ENCODE data around the gene HHEX. TPM values are rescaled to one million over a fixed set of nuclear protein-coding genes. Genes with fewer than 3 reads are reported as not detected.

HHEX gene
- total and polyA plus RNA-seq, 2 of the 8 experiments (the other 6 are each of a cell fraction or from before 2014, with no cell fraction given): 0.56 to 1.5 TPM

DNA sequence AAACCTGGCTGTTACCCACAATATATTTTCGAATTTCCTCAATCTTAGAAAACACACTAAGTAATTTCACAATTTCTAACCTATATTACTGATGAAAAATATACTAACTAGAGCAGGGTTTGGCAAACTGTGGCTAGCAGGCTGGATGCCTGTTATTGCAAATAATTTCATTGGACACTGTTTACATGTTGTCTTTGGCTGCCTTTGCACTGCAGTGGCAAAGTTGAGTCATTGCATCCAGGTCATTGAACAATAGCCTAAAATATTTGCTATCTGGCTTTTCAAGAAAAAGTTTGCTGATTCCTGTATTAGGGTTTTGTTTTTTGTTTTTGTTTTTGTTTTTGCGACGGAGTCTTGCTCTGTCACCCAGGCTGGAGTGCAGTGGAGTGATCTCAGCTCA, 49.6 kb upstream of the HHEX start:
- H2BK120ac ChIP-seq (replicated peaks; ENCODE audit: low read depth, low read length): no peak overlapping the region
- no peak overlapping the region for H2BK15ac ChIP-seq (ENCODE audit: low read length)
- H4K5ac ChIP-seq (ENCODE audit: insufficient read length, low read depth, low read length): no peak overlapping the region
- no peak overlapping the region for H3K4me3 ChIP-seq (ENCODE audit: extremely low read depth in 1 of 4, insufficient read depth in 2 of 4, low read depth in 3 of 4, low read length in 4 of 4)
- H3K79me2 ChIP-seq (ENCODE audit: control insufficient read depth in 1 of 2, insufficient read depth in 2 of 2, low read length in 2 of 2): no peaks in the 10 kb centered on the region
- no peaks in the 10 kb centered on the region for H3K9me3 ChIP-seq (ENCODE audit: insufficient read depth in 2 of 2, low read depth in 1 of 2, low read length in 1 of 2)
- H3K79me1 ChIP-seq (ENCODE audit: low read depth, low read length): no peaks in the 10 kb centered on the region
- ChIA-PET POLR2A (ENCODE audit: partially characterized antibody) (no interaction called here), CTCF (ENCODE audit: partially characterized antibody) (no interaction called here)
- H3K4me2 ChIP-seq (ENCODE audit: insufficient read depth in 1 of 2, low read depth in 2 of 2, low read length in 2 of 2): no peak overlapping the region
- H3K36me3 ChIP-seq (ENCODE audit: control insufficient read depth in 2 of 4, insufficient read depth in 4 of 4, low read length in 3 of 4): peaks cover 7 to 59% (median 31%) of the 10 kb centered on the region in 4 experiments
- H2BK12ac ChIP-seq (ENCODE audit: low read depth, low read length): no peak overlapping the region
- 98% methylated on average over 3 of the region's 3 CpGs; no CpG with 5 or more reads in 1 of the 2 experiments for WGBS, 2 experiments (ENCODE audit: extremely low coverage in 1 of 2, insufficient coverage in 1 of 2, insufficient read length in 1 of 2, insufficient replicate concordance in 2 of 2, low coverage in 1 of 2, low lambda C conversion rate in 2 of 2, missing lambda C conversion rate in 1 of 2)
- no peak overlapping the region for H3K27ac ChIP-seq (ENCODE audit: low read depth, low read length)
- H3K4me1 ChIP-seq (replicated peaks in 1 of 4; ENCODE audit: control insufficient read depth in 3 of 4, insufficient read depth in 4 of 4, low read length in 3 of 4): no peaks in the 10 kb centered on the region
- FAIRE-seq (no peak), DNase-seq (ENCODE audit: low read depth in 1 of 2, low spot score in 2 of 2) (no peak)
- H4K20me1 ChIP-seq (replicated peaks in 1 of 2; ENCODE audit: control insufficient read depth in 1 of 2, insufficient read depth in 2 of 2, low read length in 2 of 2): no peaks in the 10 kb centered on the region
- no peak overlapping the region for H2BK5ac ChIP-seq (ENCODE audit: low read depth, low read length)
- H3K18ac ChIP-seq (ENCODE audit: extremely low read depth, low read length): no peak overlapping the region
- no peaks in the 10 kb centered on the region for H3K23me2 ChIP-seq (ENCODE audit: low read depth, low read length)
- H3K27me3 ChIP-seq (replicated peaks in 1 of 4; ENCODE audit: control insufficient read depth in 3 of 4, extremely low read depth in 1 of 4, insufficient read depth in 3 of 4, low read length in 3 of 4): no peaks in the 10 kb centered on the region
- H2AFZ ChIP-seq (ENCODE audit: low read length): no peak overlapping the region
- no peak overlapping the region for H3K23ac ChIP-seq (ENCODE audit: insufficient read length)
- H2AK5ac ChIP-seq (ENCODE audit: low read depth, low read length): no peak overlapping the region
- no peak overlapping the region for H3K9ac ChIP-seq (replicated peaks in 1 of 4; ENCODE audit: extremely low read depth in 1 of 4, low read depth in 3 of 4, low read length in 3 of 4)
- H3K56ac ChIP-seq (replicated peaks; ENCODE audit: insufficient read length, low read depth, low read length): no peak overlapping the region
- H3K14ac ChIP-seq (ENCODE audit: insufficient read length): no peak overlapping the region
- H2BK20ac ChIP-seq (ENCODE audit: low read length): no peak overlapping the region
- no peak overlapping the region for H4K8ac ChIP-seq (ENCODE audit: extremely low read depth, insufficient read depth, low read length)
- no peak overlapping the region for H3K4ac ChIP-seq (replicated peaks; ENCODE audit: insufficient read length, low read depth, low read length)
- H4K91ac ChIP-seq (replicated peaks; ENCODE audit: insufficient read length, low read length): no peak overlapping the region
- TF ChIP-seq SIX5 (IDR thresholded peaks at IDR 0.05; ENCODE audit: low read depth, low read length): no peak
- TF ChIP-seq KDM1A (IDR thresholded peaks at IDR 0.05; ENCODE audit: borderline replicate concordance, low read length): no peak
- no peak for TF ChIP-seq CEBPB (IDR thresholded peaks at IDR 0.05; ENCODE audit: low read depth, low read length)
- TF ChIP-seq BCL11A (IDR thresholded peaks at IDR 0.05; ENCODE audit: low read depth in 2 of 2, low read length in 2 of 2): no peak
- no peak for TF ChIP-seq SRF (IDR thresholded peaks at IDR 0.05; ENCODE audit: low read depth, low read length)
- TF ChIP-seq MAFK (IDR thresholded peaks at IDR 0.05; ENCODE audit: low read depth, low read length): no peak
- no peak for TF ChIP-seq TCF12 (IDR thresholded peaks at IDR 0.05; ENCODE audit: low read depth, low read length)
- TF ChIP-seq CBX5 (IDR thresholded peaks at IDR 0.05; ENCODE audit: low read depth, low read length): no peak
- TF ChIP-seq, protein P1, sequence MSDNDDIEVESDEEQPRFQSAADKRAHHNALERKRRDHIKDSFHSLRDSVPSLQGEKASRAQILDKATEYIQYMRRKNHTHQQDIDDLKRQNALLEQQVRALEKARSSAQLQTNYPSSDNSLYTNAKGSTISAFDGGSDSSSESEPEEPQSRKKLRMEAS (IDR thresholded peaks at IDR 0.05): no peak

Data from H1 (cell line).